GM12892 (cell line): Measurements from ENCODE around the gene RPP38.

Experiments
- POLR2A ChIP-seq: IDR thresholded peaks from 2 replicates; pipeline ENCODE4 v1.6.1; 2011; ENCODE audit warnings: low read depth, low read length, control low read depth
- POLR2AphosphoS5 ChIP-seq: IDR thresholded peaks from 2 replicates; pipeline ENCODE4 v1.6.1; 2011; ENCODE audit warnings: low read depth, low read length, control low read depth
- TAF1 ChIP-seq: IDR thresholded peaks from 2 replicates; pipeline ENCODE4 v1.6.1; 2011; ENCODE audit warnings: low read depth, mild to moderate bottlenecking, control low read depth, low read length, borderline replicate concordance

DNA sequence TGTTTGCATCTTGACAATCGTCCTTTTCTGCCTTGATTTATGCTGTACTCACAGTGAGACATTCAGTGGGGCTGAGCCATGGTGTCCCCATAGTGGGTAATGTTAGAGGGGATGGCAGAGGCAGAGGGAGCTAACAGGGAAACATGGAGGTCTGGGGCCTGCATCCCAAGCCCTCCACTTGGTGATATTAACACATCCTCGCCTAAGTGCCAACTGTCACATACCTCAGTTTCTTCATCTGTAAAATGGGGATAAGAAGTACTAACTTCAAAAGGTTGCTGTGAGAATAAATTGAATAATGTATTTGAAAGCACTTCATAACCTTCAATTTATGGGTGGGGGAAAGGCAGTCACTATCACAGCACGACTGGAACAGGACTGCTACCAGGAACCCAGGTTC lies 27.8 kb downstream of the RPP38 start:
- TF ChIP-seq POLR2AphosphoS5 = no peak
- no peak for TF ChIP-seq POLR2A
- TF ChIP-seq TAF1 = no peak
